ENCODE measurements around the gene RPTOR. TPM values are rescaled to one million over a fixed set of nuclear protein-coding genes. Genes with fewer than 3 reads are reported as not detected.

RPTOR gene
- total RNA-seq, 1 experiment from 2014 or later: 66.7 TPM

DNA sequence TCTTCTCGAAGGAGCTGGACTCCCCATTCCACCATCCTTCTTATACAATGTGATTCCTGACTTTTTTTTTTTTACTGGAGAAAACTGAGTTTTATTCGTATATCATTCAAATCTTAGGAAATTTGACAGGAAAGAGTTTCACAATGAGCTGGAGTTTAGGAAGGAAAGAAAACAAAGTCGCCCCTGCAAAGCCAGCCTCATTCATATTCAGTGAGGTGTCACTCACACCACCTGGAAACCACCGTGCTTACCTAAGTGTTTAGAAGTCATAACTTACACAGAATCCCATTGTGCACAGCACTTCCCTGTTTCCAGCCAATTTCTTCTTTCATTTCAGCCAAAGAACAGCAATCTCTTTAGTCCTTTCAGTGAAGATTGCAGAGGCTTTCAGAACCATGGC, 356.7 kb downstream of the RPTOR start:
- intact Hi-C loops (cut with micrococcal nuclease; ENCODE audit: unreplicated experiment): no loop called here
- Mint-ChIP-seq H3K27me3 (ENCODE audit: insufficient read depth, unreplicated experiment) (no peaks in the 10 kb centered on the region), H3K36me3 (ENCODE audit: insufficient read depth, unreplicated experiment) (peaks cover 30% of the 10 kb centered on the region), H3K9me3 (ENCODE audit: unreplicated experiment) (no peaks in the 10 kb centered on the region), H3K27ac (ENCODE audit: unreplicated experiment) (no peak overlapping the region), H3K4me1 (ENCODE audit: low read depth, unreplicated experiment) (no peaks in the 10 kb centered on the region), H3K4me3 (ENCODE audit: unreplicated experiment) (no peak overlapping the region)
- no peaks in the 10 kb centered on the region for H3K4me1 ChIP-seq
- H3K27me3 ChIP-seq (replicated peaks; ENCODE audit: control insufficient read depth, insufficient read depth, low read length): no peaks in the 10 kb centered on the region
- no peaks in the 10 kb centered on the region; the same call in none of the 2 replicates for H3K36me3 ChIP-seq (ENCODE audit: control insufficient read depth, insufficient read depth, low read length)
- POLR2A ChIA-PET: no interaction called here
- TF ChIP-seq, protein P1, sequence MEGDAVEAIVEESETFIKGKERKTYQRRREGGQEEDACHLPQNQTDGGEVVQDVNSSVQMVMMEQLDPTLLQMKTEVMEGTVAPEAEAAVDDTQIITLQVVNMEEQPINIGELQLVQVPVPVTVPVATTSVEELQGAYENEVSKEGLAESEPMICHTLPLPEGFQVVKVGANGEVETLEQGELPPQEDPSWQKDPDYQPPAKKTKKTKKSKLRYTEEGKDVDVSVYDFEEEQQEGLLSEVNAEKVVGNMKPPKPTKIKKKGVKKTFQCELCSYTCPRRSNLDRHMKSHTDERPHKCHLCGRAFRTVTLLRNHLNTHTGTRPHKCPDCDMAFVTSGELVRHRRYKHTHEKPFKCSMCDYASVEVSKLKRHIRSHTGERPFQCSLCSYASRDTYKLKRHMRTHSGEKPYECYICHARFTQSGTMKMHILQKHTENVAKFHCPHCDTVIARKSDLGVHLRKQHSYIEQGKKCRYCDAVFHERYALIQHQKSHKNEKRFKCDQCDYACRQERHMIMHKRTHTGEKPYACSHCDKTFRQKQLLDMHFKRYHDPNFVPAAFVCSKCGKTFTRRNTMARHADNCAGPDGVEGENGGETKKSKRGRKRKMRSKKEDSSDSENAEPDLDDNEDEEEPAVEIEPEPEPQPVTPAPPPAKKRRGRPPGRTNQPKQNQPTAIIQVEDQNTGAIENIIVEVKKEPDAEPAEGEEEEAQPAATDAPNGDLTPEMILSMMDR (IDR thresholded peaks at IDR 0.05; ENCODE audit: insufficient read depth in 1 of 2, low read depth in 1 of 2, low read length in 1 of 2, severe bottlenecking in 1 of 2, unreplicated experiment in 1 of 2): no peak
- H3K4me3 ChIP-seq (ENCODE audit: low read depth, low read length): no peak overlapping the region
- CTCF ChIA-PET: no interaction called here
- no peak for DNase-seq
- BruUV-seq (replicated peaks): no TSS peak
- H3K9me3 ChIP-seq: no peaks in the 10 kb centered on the region

DNA sequence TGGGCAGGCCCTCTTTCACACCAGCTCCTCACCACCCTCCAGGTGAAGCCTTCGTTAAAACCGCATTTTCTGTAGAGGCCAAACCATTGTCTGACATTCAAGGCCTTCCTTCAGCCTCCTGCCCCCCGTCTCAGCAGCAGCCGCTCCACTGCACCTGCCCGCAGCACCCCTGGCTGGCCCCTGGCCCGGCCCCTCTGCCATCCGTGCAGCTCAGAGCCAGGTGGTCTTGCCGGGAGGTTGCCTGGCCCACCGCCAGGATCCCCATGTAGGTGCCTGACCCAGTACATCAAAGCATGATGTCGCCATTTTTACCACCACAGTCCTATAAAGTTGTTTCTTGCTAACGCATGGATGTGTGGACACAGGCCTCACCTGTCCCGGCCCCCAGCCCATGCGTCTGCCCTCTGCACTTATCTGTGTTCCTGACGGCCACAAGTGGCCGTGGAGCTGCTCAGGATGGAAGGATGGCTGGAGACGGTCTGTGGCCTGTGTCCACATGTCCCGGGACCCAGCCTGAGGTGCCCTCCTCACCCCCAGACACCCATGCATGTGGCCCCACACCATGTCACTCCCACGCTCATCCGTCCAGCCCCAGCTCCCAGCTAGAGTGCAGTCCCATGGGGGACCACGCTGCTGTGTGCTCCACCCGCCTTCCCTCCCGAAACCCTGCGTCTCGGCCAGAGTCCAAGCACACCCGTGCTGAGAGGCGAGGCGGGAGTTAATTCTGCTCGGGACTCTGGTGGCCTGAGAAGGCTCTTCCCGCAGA, 357.7 kb downstream of the RPTOR start:
- H3K27ac Mint-ChIP-seq (ENCODE audit: unreplicated experiment): no peak overlapping the region
- BruUV-seq (replicated peaks): no TSS peak
- ChIA-PET CTCF (no interaction called here), POLR2A (no interaction called here)
- H3K36me3 Mint-ChIP-seq (ENCODE audit: insufficient read depth, unreplicated experiment): peaks cover 25% of the 10 kb centered on the region
- TF ChIP-seq, protein P1 (IDR thresholded peaks at IDR 0.05; ENCODE audit: insufficient read depth in 1 of 2, low read depth in 1 of 2, low read length in 1 of 2, severe bottlenecking in 1 of 2, unreplicated experiment in 1 of 2): no peak
- H3K27me3 Mint-ChIP-seq (ENCODE audit: insufficient read depth, unreplicated experiment): no peaks in the 10 kb centered on the region
- Histone ChIP-seq H3K9me3 (no peaks in the 10 kb centered on the region), H3K4me3 (ENCODE audit: low read depth, low read length) (no peak overlapping the region), H3K27me3 (replicated peaks; ENCODE audit: control insufficient read depth, insufficient read depth, low read length) (no peaks in the 10 kb centered on the region), H3K4me1 (no peaks in the 10 kb centered on the region), H3K36me3 (ENCODE audit: control insufficient read depth, insufficient read depth, low read length) (no peaks in the 10 kb centered on the region; the same call in none of the 2 replicates)
- H3K4me3 Mint-ChIP-seq (ENCODE audit: unreplicated experiment): no peak overlapping the region
- H3K4me1 Mint-ChIP-seq (ENCODE audit: low read depth, unreplicated experiment): no peaks in the 10 kb centered on the region
- DNase-seq: no peak
- no peaks in the 10 kb centered on the region for H3K9me3 Mint-ChIP-seq (ENCODE audit: unreplicated experiment)
- intact Hi-C loops (cut with micrococcal nuclease; ENCODE audit: unreplicated experiment): no loop called here

DNA sequence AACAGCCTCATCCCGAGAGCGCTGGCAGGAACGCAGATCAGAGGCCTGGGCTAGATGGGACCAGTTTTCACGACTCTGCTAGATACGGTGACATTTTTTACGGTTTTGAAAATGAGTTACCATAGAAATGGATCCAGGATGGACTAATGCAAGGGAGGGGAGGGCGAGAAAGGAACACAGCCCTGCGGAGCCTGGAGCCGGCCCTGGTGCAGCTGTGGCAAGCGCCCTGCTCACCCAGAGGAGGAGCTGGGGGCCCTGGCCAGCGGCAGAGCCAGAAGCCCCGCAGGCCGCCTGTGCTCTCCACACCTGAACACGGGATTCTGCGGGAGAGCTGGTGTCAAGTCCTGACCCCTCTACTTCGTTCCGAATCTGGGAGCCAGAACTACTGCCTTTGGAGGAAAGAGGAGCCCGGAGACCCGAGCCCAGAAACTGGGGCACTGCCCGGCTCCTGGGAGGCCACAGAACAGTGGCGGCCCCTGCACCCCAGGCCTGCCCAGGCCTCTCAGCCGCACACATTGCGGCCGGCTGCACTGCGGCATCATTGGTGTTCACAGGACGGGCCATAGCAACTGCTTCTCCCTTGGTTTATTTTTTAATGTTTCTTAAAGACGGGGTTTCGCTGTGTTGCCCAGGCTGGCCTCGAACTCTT, 358.4 kb downstream of the RPTOR start:
- BruUV-seq (replicated peaks): no TSS peak
- Histone ChIP-seq H3K4me3 (ENCODE audit: low read depth, low read length) (no peak overlapping the region), H3K9me3 (no peaks in the 10 kb centered on the region), H3K36me3 (ENCODE audit: control insufficient read depth, insufficient read depth, low read length) (no peaks in the 10 kb centered on the region; the same call in none of the 2 replicates), H3K4me1 (no peaks in the 10 kb centered on the region), H3K27me3 (replicated peaks; ENCODE audit: control insufficient read depth, insufficient read depth, low read length) (no peaks in the 10 kb centered on the region)
- Mint-ChIP-seq H3K4me3 (ENCODE audit: unreplicated experiment) (no peak overlapping the region), H3K4me1 (ENCODE audit: low read depth, unreplicated experiment) (no peaks in the 10 kb centered on the region), H3K9me3 (ENCODE audit: unreplicated experiment) (no peaks in the 10 kb centered on the region), H3K27ac (ENCODE audit: unreplicated experiment) (no peak overlapping the region), H3K27me3 (ENCODE audit: insufficient read depth, unreplicated experiment) (no peaks in the 10 kb centered on the region), H3K36me3 (ENCODE audit: insufficient read depth, unreplicated experiment) (peaks cover 32% of the 10 kb centered on the region)
- POLR2A ChIA-PET: no interaction called here
- TF ChIP-seq, protein P1 (IDR thresholded peaks at IDR 0.05; ENCODE audit: insufficient read depth in 1 of 2, low read depth in 1 of 2, low read length in 1 of 2, severe bottlenecking in 1 of 2, unreplicated experiment in 1 of 2): no peak
- CTCF ChIA-PET: no interaction called here
- intact Hi-C loops (cut with micrococcal nuclease; ENCODE audit: unreplicated experiment): no loop called here
- DNase-seq: no peak
